HCT116 (cell line): Measurements from ENCODE around the gene C4orf17. TPM values are rescaled to one million over a fixed set of nuclear protein-coding genes. Genes with fewer than 3 reads are reported as not detected.

Experiments used
- ATAC-seq: fragments of 200-7000 bp; cut with Tn5 transposase; 2 replicates; pipeline ENCODE4 v1.9.1; 2020; ENCODE audit warnings: mild to moderate bottlenecking, moderate library complexity
- BruUV-seq: library from RNA; stranded (reverse); fragments of 400-500 nt; replicated peaks from 2 replicates; lab custom pipeline; 2021; lab: Mats Ljungman, UMichigan
- CTCF ChIA-PET: fragments of 300-600 bp; sonication (Branson Sonifier 250); formaldehyde crosslinking; loops from one replicate; lab custom pipeline; 2021; ENCODE audit warnings: antibody characterized with exemption; lab: Charles Lee
- POLR2A ChIA-PET: fragments of 300-600, 350-600 bp; sonication (Branson Sonifier 250); formaldehyde crosslinking; loops from one replicate; lab custom pipeline; 2021; ENCODE audit warnings: antibody characterized with exemption; lab: Charles Lee
- RAD21 ChIA-PET, 2 experiments: fragments of 300-600 bp; sonication (Branson Sonifier 250); formaldehyde crosslinking; loops; one replicate each; lab custom pipeline; 2023; ENCODE audit warnings: low total read pairs in 2 of 2; ENCODE audit not compliant: uncharacterized antibody in 2 of 2, unreplicated experiment in 2 of 2, low non-redundant PET in 1 of 2; lab: Charles Lee
- DNase-seq: peaks from one replicate; pipeline ENCODE4 v3.0.0-alpha.2; 2010; ENCODE audit warnings: low read depth, low spot score
- H2AFZ ChIP-seq: fragments of 200-600 bp; shearing (Covaris generic), sonication (generic); 2 replicates; pipeline ENCODE4 v1.6.1; 2017; ENCODE audit warnings: low read depth, mixed run types, mixed read lengths, antibody characterized with exemption, low read length; ENCODE audit not compliant: poor library complexity, severe bottlenecking
- H3K27ac ChIP-seq: 2 replicates; pipeline ENCODE4 v1.5.1; 2012; ENCODE audit warnings: low read depth, low read length
- H3K27me3 ChIP-seq: fragments of 200-600 bp; sonication (generic); 2 replicates; pipeline ENCODE4 v1.6.1; 2016; ENCODE audit warnings: mixed run types, low read length, mixed read lengths; ENCODE audit not compliant: insufficient read depth
- H3K36me3 ChIP-seq, 2 experiments: fragments of 200-500 bp in 1 of 2; fragments of 200-600 bp in 1 of 2; sonication (Bioruptor generic) in 1 of 2; sonication (generic) in 1 of 2; 2 replicates each; pipeline versions ENCODE4 v1.5.1 to v1.6.1; 2014 to 2016; ENCODE audit warnings: low read length in 2 of 2, inconsistent platforms in 1 of 2, mixed read lengths in 1 of 2, mixed run types in 1 of 2; ENCODE audit not compliant: insufficient read depth in 2 of 2, control insufficient read depth in 1 of 2
- H3K4me1 ChIP-seq, 2 experiments: fragments of 200-600 bp in 1 of 2; sonication (generic) in 1 of 2; 2 replicates each; pipeline versions ENCODE4 v1.5.1 to v1.6.1; 2012 to 2017; ENCODE audit warnings: low read length in 2 of 2, inconsistent platforms in 1 of 2, mild to moderate bottlenecking in 1 of 2, mixed read lengths in 1 of 2, mixed run types in 1 of 2, moderate library complexity in 1 of 2; ENCODE audit not compliant: insufficient read depth in 2 of 2, control insufficient read depth in 1 of 2
- H3K4me2 ChIP-seq: fragments of 200-600 bp; sonication (generic); 2 replicates; pipeline ENCODE4 v1.6.1; 2017; ENCODE audit warnings: mixed run types, low read length, mixed read lengths
- H3K4me3 ChIP-seq, 2 experiments: fragments of 200-600 bp in 1 of 2; sonication (generic) in 1 of 2; replicated peaks in 1 of 2; 2 replicates each; pipeline ENCODE4 v1.5.1; 2011 to 2016; ENCODE audit warnings: low read length in 2 of 2, control low read depth in 1 of 2, low read depth in 1 of 2, mild to moderate bottlenecking in 1 of 2, mixed read lengths in 1 of 2, mixed run types in 1 of 2
- H3K79me2 ChIP-seq: fragments of 200-600 bp; sonication (generic); 2 replicates; pipeline ENCODE4 v1.6.1; 2017; ENCODE audit warnings: mild to moderate bottlenecking, mixed run types, low read length, moderate library complexity, mixed read lengths; ENCODE audit not compliant: insufficient read depth
- H3K9ac ChIP-seq: fragments of 200-600 bp; sonication (generic); 2 replicates; pipeline ENCODE4 v1.6.1; 2016; ENCODE audit warnings: low read length, mixed read lengths
- H3K9me2 ChIP-seq: fragments of 200-600 bp; sonication (generic), shearing (Covaris generic); 2 replicates; pipeline ENCODE4 v1.6.1; 2017; ENCODE audit warnings: mixed run types, mild to moderate bottlenecking, moderate library complexity; ENCODE audit not compliant: insufficient read depth
- H3K9me3 ChIP-seq, 2 experiments: fragments of 200-500 bp in 1 of 2; fragments of 200-600 bp in 1 of 2; sonication (Bioruptor generic) in 1 of 2; sonication (generic) in 1 of 2; 2 replicates each; pipeline ENCODE4 v1.6.1; 2014 to 2017; ENCODE audit warnings: low read length in 2 of 2, mixed read lengths in 2 of 2, inconsistent platforms in 1 of 2, low read depth in 1 of 2, mild to moderate bottlenecking in 1 of 2, mixed run types in 1 of 2, moderate library complexity in 1 of 2; ENCODE audit not compliant: control insufficient read depth in 1 of 2, insufficient read depth in 1 of 2
- H4K20me1 ChIP-seq: fragments of 200-600 bp; sonication (generic), shearing (Covaris generic); 2 replicates; pipeline ENCODE4 v1.6.1; 2017; ENCODE audit warnings: mixed run types, mild to moderate bottlenecking, moderate library complexity; ENCODE audit not compliant: insufficient read depth
- CBX3 ChIP-seq: IDR thresholded peaks from 2 replicates; pipeline ENCODE4 v1.6.1; 2012; ENCODE audit warnings: low read depth
- CEBPB ChIP-seq: IDR thresholded peaks from 2 replicates; pipeline ENCODE4 v1.6.1; 2012; ENCODE audit warnings: low read depth
- EGR1 ChIP-seq: IDR thresholded peaks from 2 replicates; pipeline ENCODE4 v1.6.1; 2012; ENCODE audit warnings: low read depth
- ELF1 ChIP-seq: IDR thresholded peaks from 2 replicates; pipeline ENCODE4 v1.6.1; 2012; ENCODE audit warnings: low read depth, borderline replicate concordance
- EZH2 ChIP-seq: fragments of 200-600 bp; sonication (generic); IDR thresholded peaks from 2 replicates; pipeline ENCODE4 v1.6.1; 2017; ENCODE audit warnings: antibody characterized with exemption, mixed run types
- EZH2phosphoT487 ChIP-seq: fragments of 200-600 bp; IDR thresholded peaks from 2 replicates; pipeline ENCODE4 v1.6.1; 2018; ENCODE audit warnings: antibody characterized with exemption, borderline replicate concordance
- FOSL1 ChIP-seq: IDR thresholded peaks from 2 replicates; pipeline ENCODE4 v1.6.1; 2012; ENCODE audit warnings: low read depth
- JUND ChIP-seq: IDR thresholded peaks from 2 replicates; pipeline ENCODE4 v1.6.1; 2012
- POLR2AphosphoS5 ChIP-seq: IDR thresholded peaks from 2 replicates; pipeline ENCODE4 v1.6.1; 2011; ENCODE audit warnings: mild to moderate bottlenecking, low read depth, low read length, moderate library complexity
- SP1 ChIP-seq: IDR thresholded peaks from 2 replicates; pipeline ENCODE4 v1.6.1; 2012; ENCODE audit warnings: low read depth
- SRF ChIP-seq: IDR thresholded peaks from 2 replicates; pipeline ENCODE4 v1.6.1; 2012; ENCODE audit warnings: low read depth
- TCF7L2 ChIP-seq: IDR thresholded peaks from 2 replicates; pipeline ENCODE4 v1.7.0; 2011; ENCODE audit warnings: borderline replicate concordance, inconsistent platforms; ENCODE audit not compliant: insufficient read depth, insufficient read length; ENCODE audit errors: extremely low read depth
- YY1 ChIP-seq: IDR thresholded peaks from 2 replicates; pipeline ENCODE4 v1.6.1; 2011; ENCODE audit warnings: low read length, low read depth, moderate library complexity, mild to moderate bottlenecking; ENCODE audit not compliant: insufficient replicate concordance; ENCODE audit errors: extremely low read depth
- ZFX ChIP-seq: fragments of 450-650 bp; IDR thresholded peaks from 2 replicates; pipeline ENCODE4 v1.6.1; 2017
- intact Hi-C: fragments of 100-400 bp; cut with micrococcal nuclease; formaldehyde crosslinking; loops from 2 replicates; pipeline ENCODE4 v1.10.0; 2022
- total RNA-seq: library from RNA; stranded (reverse); gene quantifications from one replicate; pipeline ENCODE4 v1.2.1, GENCODE V29; 2021; ENCODE audit not compliant: unreplicated experiment
- TF ChIP-seq, protein P1 (sequence below): IDR thresholded peaks from 2 replicates; pipeline ENCODE4 v1.6.1; 2012
- TF ChIP-seq, protein P2 (sequence below): IDR thresholded peaks from 2 replicates; pipeline ENCODE4 v1.6.1; 2012; ENCODE audit warnings: low read depth
- TF ChIP-seq, protein P3 (sequence below): IDR thresholded peaks from 2 replicates; pipeline ENCODE4 v1.6.1; 2011; ENCODE audit warnings: mild to moderate bottlenecking, low read length, moderate library complexity; ENCODE audit not compliant: insufficient replicate concordance; ENCODE audit errors: extremely low read depth
- TF ChIP-seq, protein P4 (sequence below), 3 experiments: fragments of 200-600 bp in 1 of 3; sonication (generic) in 1 of 3; IDR thresholded peaks in 2 of 3; conservative IDR thresholded peaks in 1 of 3; 2 replicates each; pipeline ENCODE4 v1.5.1; 2012 to 2017; ENCODE audit warnings: low read depth in 2 of 3, low read length in 2 of 3, antibody characterized with exemption in 1 of 3, borderline replicate concordance in 1 of 3, control low read depth in 1 of 3, mild to moderate bottlenecking in 1 of 3, mixed read lengths in 1 of 3, mixed run types in 1 of 3, moderate library complexity in 1 of 3; ENCODE audit not compliant: insufficient read depth in 1 of 3

The C4orf17 gene
- total RNA-seq, 1 experiment from 2014 or later, result not detected

DNA sequence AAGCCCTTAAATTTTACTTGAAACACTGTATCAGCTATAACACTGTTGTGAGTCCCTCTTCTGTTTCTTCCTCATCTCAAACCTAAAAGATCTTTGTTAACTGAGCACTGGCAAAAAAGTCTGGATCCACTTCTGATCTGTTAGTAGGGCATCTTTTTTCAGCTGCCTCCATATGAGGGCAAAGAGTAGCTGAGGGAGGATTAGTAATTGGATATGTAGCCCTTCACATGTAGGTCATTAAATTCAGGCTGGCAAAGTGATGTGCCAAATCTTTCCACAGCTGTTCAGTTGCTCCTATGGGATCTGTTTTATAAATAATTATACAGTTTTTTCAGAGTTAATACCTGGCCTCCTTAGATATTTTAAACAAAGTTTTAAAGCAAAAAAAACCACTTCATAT is 54.1 kb downstream of the C4orf17 start:
- H3K4me1 ChIP-seq, result peaks cover 0 to 18% of the 10 kb centered on the region in 2 experiments; a peak in 3 of 4 replicates
- peak overlapping the region; percentile 86 for H3K4me2 ChIP-seq
- no peak overlapping the region for H3K27ac ChIP-seq
- H3K9ac ChIP-seq, result no peak overlapping the region; the same call in 1 of the 2 replicates
- TF ChIP-seq, protein P1, sequence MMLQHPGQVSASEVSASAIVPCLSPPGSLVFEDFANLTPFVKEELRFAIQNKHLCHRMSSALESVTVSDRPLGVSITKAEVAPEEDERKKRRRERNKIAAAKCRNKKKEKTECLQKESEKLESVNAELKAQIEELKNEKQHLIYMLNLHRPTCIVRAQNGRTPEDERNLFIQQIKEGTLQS, result no peak
- TF ChIP-seq TCF7L2 (no peak), SP1 (no peak), ELF1 (no peak), CBX3 (no peak), ZFX (no peak), EZH2 (no peak), JUND (no peak), YY1 (no peak), CEBPB (no peak), SRF (no peak), EGR1 (no peak), EZH2phosphoT487 (no peak), POLR2AphosphoS5 (no peak), FOSL1 (no peak)
- TF ChIP-seq, protein P2, sequence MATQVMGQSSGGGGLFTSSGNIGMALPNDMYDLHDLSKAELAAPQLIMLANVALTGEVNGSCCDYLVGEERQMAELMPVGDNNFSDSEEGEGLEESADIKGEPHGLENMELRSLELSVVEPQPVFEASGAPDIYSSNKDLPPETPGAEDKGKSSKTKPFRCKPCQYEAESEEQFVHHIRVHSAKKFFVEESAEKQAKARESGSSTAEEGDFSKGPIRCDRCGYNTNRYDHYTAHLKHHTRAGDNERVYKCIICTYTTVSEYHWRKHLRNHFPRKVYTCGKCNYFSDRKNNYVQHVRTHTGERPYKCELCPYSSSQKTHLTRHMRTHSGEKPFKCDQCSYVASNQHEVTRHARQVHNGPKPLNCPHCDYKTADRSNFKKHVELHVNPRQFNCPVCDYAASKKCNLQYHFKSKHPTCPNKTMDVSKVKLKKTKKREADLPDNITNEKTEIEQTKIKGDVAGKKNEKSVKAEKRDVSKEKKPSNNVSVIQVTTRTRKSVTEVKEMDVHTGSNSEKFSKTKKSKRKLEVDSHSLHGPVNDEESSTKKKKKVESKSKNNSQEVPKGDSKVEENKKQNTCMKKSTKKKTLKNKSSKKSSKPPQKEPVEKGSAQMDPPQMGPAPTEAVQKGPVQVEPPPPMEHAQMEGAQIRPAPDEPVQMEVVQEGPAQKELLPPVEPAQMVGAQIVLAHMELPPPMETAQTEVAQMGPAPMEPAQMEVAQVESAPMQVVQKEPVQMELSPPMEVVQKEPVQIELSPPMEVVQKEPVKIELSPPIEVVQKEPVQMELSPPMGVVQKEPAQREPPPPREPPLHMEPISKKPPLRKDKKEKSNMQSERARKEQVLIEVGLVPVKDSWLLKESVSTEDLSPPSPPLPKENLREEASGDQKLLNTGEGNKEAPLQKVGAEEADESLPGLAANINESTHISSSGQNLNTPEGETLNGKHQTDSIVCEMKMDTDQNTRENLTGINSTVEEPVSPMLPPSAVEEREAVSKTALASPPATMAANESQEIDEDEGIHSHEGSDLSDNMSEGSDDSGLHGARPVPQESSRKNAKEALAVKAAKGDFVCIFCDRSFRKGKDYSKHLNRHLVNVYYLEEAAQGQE, result no peak
- TF ChIP-seq, protein P3, sequence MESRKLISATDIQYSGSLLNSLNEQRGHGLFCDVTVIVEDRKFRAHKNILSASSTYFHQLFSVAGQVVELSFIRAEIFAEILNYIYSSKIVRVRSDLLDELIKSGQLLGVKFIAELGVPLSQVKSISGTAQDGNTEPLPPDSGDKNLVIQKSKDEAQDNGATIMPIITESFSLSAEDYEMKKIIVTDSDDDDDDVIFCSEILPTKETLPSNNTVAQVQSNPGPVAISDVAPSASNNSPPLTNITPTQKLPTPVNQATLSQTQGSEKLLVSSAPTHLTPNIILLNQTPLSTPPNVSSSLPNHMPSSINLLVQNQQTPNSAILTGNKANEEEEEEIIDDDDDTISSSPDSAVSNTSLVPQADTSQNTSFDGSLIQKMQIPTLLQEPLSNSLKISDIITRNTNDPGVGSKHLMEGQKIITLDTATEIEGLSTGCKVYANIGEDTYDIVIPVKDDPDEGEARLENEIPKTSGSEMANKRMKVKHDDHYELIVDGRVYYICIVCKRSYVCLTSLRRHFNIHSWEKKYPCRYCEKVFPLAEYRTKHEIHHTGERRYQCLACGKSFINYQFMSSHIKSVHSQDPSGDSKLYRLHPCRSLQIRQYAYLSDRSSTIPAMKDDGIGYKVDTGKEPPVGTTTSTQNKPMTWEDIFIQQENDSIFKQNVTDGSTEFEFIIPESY, result no peak
- TF ChIP-seq, protein P4, sequence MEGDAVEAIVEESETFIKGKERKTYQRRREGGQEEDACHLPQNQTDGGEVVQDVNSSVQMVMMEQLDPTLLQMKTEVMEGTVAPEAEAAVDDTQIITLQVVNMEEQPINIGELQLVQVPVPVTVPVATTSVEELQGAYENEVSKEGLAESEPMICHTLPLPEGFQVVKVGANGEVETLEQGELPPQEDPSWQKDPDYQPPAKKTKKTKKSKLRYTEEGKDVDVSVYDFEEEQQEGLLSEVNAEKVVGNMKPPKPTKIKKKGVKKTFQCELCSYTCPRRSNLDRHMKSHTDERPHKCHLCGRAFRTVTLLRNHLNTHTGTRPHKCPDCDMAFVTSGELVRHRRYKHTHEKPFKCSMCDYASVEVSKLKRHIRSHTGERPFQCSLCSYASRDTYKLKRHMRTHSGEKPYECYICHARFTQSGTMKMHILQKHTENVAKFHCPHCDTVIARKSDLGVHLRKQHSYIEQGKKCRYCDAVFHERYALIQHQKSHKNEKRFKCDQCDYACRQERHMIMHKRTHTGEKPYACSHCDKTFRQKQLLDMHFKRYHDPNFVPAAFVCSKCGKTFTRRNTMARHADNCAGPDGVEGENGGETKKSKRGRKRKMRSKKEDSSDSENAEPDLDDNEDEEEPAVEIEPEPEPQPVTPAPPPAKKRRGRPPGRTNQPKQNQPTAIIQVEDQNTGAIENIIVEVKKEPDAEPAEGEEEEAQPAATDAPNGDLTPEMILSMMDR (IDR thresholded peaks at IDR 0.05 in 2 of 3, conservative IDR thresholded peaks at IDR 0.05 in 1 of 3; ENCODE audit: borderline replicate concordance in 1 of 3, insufficient read depth in 1 of 3, low read depth in 2 of 3, low read length in 2 of 3), result no peak
- H3K79me2 ChIP-seq, result no peaks in the 10 kb centered on the region
- intact Hi-C loops, result no loop called here
- H3K27me3 ChIP-seq, result no peaks in the 10 kb centered on the region
- H3K9me2 ChIP-seq, result no peaks in the 10 kb centered on the region
- H3K4me3 ChIP-seq, result peak overlapping the region in 1 of 2 experiments; percentile 86; a peak in 1 of 4 replicates
- H4K20me1 ChIP-seq, result no peaks in the 10 kb centered on the region
- ATAC-seq, result no peak
- H3K36me3 ChIP-seq, result no peaks in the 10 kb centered on the region
- ChIA-PET POLR2A (no interaction called here), RAD21 (no interaction called here), CTCF (interaction anchor here (0.7 kb wide), 1 partner anchor 433 kb away, joined by 4 read pairs; no protein-coding TSS in a partner anchor)
- no TSS peak for BruUV-seq
- no peaks in the 10 kb centered on the region for H3K9me3 ChIP-seq
- peak overlapping the region; percentile 58 for H2AFZ ChIP-seq
- DNase-seq, result no peak
